GM21723 (cell line): ENCODE results near the gene RGS11.
"Not testable (repeated sequence)": the region's sequence is repeated elsewhere in the genome, so short reads cannot be mapped to it uniquely, and the experiment has no call there.

Experiments used
- ATAC-seq: cut with Tn5 transposase; IDR thresholded peaks from one replicate; pipeline ENCODE4 v1.9.1; 2021; ENCODE audit warnings: mild to moderate bottlenecking, moderate library complexity; ENCODE audit not compliant: unreplicated experiment

Gene RGS11

DNA sequence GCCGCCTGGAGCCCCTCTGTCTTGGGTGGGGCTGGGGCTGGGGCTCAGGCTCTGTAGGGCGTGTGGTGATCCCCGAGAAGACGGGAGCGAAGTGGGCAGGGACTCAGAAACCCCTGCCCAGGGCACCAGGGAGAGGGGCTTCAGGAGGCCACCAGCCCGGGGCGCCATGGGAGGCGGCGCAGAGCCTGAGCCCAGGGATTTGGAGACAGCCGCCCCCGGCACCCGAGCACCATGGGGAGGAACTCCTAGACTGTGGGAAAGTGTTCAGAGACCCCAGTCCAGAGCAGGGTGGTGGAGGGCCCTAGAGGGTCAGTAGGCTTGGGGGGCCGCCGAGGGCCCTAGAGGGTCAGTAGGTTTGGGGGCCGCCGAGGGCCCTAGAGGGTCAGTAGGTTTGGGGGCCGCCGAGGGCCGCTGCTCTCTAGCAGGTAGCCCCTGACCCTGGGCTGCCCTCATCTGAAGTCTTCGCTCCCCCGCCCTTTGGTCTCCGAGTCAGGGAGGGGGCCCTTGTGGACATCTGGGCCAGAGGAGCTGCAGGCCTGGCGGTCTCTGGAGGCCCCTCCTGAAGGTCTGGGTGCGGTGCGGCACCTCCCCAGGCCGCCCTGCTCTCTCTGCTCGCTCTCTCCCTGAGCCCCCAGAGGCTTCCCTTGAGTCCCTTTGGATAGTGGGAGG lies 5.4 kb upstream of the RGS11 start:
- ATAC-seq = no peak

DNA sequence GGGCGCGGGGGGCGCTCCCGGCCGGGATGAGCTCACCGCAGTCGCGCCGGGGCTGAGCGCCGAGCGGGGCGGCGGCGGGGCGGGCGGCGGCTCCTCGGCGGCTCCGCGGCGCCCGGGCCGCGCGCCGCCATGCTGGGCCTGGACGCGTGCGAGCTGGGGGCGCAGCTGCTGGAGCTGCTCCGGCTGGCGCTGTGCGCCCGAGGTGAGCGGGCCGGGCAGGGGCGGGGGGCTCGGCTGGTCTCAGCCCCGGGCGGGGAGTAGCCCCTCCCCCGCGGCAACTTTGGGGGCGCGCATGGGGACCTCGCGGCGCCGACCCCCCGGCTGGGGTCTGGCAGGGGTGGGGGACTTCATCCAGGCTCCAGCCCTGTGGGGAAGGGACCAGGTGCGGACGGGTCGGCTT lies 4.8 kb upstream of the RGS11 start, which contains the start of gene ARHGDIG:
Gene ARHGDIG, plus strand, starts transcription at position 40 of the 400 bp plus-strand sequence. Its CDS starts 90 bp downstream, at position 130.
- ATAC-seq = no peak

DNA sequence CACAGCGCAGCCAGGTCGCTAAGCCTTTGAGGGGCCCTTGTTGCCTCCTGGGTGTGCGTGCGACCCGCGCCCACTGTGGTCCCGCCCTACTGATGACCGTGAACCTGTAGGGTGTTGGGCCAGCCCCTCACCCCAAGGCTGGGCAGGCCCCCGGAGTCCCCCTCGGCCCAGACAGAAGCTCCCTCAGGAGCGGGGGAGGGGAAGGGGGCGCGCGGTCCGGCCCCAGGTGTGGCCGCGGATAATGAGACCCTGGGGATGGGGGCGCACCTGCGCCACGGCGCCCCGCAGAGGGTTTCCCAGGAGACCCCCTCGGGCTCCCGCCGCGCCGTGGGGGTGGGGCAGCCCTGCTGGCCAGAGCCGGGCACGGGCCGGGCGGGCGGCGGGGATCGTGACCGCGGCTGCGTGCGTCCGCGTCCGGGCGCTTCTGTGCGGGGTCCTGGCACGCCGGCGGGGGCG lies 4.3 kb upstream of the RGS11 start:
- no peak for ATAC-seq

DNA sequence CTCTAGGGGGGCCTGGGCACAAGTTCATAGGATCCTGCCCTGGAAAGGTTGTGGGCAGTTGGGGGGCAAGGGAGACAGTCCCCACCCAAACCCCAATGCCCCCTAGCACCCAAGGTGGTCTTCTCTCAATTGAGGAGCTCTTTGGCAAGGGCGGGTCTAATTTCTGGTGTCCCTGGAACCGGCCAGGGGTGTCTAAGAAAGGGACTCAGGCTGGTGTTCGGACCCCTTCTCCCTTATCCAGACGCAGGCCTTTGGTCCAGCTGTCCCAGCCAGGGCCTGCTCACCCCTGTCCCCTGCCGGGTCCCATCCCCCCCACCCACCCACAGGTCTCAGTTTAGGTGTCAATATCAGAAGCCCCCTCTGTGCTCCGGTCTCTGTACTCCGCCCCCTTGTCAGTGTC lies 3.8 kb upstream of the RGS11 start:
- no peak for ATAC-seq

DNA sequence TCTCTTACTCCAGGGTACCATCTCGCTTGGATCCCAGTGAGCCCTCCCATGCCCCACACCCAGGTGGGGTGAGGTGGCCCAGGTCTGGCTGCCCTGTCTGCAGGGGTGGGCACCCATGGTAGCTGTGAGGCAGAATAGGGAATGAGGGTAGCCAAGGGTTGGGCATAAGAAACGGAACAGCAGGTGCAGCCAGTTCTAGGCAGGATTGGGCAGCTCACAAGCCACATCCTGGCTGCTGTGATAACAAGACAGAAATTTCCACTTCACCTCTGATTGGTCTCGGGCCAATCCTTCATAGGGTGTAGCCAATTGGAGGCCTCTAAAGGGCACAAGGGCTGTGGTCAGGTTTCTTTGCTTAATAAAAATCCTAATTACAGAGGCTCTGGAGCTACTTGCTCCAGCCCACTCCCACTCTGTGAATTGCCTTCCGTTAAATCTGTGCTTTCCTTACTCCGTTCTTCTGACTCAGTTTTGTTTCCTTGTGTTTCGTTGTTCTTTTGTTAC lies 3.2 kb upstream of the RGS11 start:
- ATAC-seq = no peak

DNA sequence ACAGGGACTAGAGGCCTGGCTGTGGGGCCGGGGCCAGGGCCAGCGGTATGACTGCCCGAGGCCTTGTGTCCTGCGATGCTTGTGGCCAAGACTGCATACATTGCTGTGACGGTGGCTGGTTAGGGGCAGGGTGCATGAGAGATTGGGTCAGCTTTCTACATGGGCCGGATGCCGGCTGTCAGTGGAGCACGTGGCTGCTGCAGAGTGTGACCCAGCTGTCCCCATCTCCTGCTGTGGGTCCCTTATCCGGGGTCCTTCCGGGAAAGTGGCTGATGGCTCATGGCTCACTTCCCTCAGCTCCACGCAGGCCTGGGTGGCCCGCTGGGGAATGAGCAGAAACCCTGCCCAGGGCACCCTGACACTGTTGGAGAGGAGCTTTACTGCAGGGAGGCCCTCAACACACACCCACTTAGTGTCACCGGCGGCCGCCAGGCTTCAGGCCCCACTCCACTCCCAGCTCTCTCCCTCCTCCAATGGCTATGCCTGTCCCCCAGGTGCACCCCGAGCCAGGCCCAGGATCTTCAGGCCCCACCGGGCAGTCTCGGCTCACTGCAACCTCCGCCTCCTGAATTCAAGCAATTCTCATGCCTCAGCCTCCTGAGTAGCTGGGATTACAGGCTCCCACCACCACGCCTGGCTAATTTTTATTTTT lies 808 bp upstream of the RGS11 start:
- no peak for ATAC-seq

DNA sequence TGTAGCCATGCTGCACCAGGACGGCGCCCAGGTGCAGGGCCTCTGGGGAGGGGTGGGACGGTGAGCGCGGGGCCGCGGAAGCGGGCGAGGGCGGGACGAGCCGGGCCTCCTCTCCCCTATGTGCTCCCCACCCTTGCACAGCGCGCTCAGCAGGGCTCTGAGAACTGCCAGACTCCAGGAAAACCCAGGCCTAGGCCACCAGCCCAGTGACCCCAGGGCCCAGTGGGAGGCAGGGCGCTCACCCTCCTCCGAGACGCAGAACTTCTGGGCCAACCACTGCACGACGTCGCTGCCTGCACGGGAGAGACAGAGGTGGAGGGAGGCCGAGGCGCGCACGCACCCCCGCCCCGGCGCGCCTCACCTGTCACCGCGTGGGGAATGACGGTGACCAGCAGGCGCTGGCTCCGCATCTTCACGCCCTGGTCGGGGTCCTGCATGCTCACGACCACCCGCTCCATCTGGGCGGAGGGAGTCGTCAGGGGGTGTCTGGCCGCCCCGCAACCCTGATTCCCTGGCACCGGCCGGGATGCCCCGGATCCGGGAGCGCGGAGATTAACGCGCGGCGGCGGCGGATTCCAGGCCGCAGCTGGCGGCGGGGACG lies 603 bp downstream of the RGS11 start:
- ATAC-seq = no peak

DNA sequence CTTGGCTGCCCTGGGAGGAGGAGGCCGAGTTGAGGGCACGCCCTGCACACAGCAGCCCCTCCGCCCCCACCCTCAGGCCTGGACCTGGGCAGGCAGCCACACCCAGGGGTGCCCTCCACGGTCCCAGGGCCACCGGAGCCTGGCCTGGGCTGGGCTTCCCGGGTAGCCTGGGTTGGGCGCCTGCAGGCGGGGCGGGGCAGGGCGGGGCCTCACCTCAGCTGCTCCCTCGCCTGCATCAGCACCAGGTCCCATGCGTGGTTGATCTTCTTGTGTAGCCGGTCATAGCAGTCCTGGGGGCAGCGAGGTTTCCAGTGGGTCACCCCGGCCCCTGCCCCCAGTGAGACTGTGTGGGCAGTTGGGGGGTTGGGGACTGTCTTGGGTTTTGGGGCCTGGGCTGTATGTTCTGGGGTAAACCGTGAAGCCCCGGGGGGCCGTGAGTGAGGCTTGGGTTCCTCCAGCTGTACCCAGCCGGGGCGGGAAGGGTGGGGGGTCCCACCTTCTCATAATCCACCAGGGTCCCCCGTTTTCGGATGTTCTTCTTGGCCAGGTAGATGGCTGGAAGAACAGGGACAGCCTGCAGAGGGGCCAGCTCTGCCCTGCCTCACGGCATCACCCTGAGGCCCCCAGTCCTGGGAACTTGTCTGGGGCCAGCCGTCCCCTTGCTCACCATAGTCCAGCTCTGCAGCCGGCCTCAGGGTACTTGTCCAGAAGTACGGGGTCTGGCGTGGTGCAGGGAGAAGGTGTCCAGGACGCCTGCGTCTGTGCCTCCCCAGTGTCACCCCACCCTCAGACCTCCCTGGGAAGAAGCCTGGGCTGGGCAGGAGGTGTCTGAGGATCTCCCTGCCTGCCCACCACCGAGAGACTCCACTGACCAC lies 2.0 kb downstream of the RGS11 start:
- no peak for ATAC-seq

DNA sequence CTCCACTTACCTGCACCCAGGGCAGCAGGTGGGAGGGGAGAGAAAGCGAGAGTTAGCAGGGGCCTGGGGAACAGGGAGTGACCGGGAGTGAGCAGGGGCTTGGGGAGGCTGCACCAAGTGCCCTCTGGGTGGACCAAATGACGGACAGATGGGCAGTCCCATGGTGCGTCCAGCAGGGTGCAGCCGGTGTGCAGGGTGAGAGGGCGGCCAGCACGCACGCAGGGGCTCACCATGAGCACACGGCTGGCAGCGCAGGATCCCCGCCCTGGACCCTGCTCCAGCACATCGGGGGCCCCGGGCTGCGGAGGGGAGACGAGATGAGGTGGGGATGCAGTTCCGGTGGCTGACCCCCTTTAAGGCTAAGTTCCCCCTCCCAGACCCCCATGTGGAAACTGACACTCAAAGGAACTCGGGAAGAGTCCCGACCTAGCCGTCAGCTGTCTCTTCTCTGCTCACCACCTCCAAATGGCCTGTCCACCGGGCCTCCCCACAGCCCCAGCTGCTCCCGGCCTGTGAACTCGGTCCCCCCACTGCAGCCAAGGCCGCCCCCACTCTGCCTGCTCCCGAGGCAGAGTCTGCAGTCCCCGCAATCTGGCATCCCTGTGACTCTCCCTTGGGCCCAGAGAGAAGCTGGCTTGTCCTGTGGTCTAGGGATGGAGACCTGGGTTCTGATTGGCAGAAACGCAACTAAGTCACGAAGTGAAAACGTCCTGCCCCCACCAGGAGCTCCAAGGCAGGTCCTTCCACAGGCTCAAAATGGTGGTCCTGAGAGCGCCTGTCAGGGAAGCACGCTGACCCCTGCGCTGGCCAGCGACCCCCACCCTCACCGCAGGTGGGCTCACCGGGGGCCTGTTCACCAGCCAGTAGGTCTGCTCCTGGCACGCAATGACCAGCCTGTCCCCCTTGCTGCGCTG lies 2.9 kb downstream of the RGS11 start:
- no peak for ATAC-seq

DNA sequence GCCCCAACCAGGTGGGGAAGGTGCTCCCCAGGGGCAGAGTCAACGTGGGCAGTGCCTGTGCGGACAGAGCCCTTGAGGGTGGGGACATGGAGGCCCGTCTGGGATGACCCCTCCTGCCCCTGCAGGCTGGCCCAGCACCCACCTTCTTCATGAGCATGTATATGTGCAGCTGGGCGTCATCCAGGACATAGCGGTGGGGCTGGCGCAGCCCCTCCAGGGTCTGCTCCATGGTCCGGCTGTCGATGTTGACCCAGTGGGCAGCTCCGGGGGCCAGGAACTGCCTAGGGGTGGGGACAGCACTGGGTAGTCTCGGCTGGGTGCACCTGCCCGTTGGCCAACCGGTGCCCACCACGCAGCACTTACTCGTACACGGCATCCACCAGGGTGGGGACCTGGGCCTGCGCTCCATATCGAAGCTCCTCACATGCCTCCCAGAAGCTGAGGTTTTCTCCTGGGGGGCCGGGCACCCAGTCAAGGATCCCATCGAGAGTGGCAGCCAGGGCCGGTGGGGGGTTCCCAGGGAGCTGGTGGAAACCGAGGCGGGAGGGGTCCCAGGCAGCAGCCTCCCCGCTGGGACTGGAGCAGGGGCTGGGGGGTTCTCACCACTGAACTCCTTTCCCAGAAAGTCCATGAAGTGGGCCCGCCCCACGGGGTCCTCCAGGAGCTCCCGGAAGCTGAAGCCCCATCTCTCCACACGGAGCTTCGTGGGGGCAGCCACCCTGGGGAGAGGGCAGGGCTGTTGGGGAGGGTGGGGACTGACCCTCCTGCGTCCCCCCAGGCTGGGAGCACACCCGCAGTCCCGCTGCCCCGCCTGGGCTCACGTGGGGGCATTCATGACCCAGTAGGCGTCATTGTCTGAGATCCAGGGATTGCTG lies 5.1 kb downstream of the RGS11 start:
- no peak for ATAC-seq

DNA sequence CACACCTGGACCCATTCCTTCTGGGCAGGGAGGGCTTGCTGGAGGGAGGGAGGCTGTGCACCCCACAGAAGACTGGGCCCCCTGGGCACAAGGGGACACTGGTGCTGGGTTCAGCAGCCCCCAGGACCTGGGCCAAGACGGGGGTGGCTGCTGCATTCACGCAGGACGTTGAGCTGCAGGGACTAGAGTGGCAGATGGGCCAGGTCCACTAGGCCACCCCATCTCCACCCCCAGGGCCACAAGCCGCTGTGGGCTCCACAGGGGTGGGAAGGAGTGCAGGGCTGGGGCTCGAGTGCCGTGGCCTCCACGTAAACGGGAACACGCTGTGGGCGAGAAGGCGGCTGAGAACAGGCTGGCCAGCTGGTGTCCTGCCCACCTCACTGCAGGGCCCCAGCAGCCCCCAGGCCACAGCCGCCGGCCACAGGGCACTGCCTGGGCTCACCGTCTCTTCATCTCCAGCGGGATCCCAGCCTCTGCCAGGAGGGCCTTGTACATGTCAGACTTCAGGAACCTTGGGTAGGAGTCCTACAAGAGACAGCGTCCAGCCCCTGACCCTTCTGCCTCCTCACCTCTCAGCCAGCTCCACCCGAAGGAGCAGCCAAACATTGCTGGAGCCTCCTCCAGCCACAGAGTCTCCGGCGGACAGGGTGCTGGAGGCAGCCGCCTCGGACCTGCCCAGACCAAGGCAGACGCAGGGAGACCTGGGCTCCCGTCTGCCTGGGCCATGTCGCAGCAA lies 6.5 kb downstream of the RGS11 start:
- ATAC-seq = no peak

DNA sequence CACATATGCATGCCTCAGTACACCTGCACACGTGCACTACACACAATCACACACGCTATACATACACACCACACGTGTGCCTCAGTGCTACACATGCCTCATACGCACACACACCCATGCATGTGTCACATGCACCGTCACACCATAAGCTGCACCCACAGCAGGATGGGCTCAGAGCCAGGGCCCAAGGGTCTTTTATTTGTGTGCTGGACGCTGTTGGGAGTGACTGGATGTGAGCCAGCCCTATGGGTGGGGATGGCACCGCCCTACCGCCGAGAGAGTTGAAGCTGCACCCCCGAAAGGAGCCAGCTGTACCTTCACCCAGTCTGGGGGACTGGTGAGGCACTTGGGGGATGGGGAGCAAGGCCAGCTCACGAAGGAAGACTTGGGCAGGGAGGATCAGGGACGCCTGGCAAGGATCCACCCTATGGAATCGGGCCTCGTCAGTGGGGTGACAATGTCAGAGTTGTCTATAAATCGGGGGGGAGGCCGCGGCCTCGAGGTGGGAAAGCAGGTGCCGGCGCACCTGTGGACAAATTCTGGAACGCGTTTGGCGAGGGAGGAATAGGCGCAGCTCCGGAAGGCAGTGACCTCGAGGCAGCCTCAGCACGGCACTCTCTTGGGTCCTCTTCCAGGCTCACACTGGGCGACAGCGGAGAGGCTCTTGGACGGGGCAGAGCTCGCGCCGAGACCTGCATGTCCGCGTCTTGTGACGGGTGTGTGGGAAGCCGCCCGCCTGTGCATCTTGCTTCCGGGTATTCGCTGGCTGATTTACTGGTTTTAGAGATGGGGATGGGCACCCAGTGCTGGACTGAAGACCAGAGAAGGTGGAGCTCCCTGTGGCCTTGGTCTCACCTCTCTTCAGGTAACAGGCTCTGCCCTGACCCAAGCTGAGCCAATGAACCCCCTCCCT lies 7.3 kb downstream of the RGS11 start:
- ATAC-seq = no peak

DNA sequence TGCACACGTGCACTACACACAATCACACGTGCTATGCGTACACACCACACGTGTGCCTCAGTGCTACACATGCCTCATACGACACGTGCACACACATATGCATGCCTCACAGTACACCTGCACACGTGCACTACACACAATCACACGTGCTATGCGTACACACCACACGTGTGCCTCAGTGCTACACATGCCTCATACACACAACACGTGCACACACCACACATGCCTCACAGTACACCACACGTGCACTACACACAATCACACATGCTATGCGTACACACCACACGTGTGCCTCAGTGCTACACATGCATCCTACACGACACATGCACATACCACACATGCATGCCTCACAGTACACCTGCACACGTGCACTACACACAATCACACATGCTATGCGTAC lies 8.2 kb downstream of the RGS11 start:
- ATAC-seq = not testable (repeated sequence)

DNA sequence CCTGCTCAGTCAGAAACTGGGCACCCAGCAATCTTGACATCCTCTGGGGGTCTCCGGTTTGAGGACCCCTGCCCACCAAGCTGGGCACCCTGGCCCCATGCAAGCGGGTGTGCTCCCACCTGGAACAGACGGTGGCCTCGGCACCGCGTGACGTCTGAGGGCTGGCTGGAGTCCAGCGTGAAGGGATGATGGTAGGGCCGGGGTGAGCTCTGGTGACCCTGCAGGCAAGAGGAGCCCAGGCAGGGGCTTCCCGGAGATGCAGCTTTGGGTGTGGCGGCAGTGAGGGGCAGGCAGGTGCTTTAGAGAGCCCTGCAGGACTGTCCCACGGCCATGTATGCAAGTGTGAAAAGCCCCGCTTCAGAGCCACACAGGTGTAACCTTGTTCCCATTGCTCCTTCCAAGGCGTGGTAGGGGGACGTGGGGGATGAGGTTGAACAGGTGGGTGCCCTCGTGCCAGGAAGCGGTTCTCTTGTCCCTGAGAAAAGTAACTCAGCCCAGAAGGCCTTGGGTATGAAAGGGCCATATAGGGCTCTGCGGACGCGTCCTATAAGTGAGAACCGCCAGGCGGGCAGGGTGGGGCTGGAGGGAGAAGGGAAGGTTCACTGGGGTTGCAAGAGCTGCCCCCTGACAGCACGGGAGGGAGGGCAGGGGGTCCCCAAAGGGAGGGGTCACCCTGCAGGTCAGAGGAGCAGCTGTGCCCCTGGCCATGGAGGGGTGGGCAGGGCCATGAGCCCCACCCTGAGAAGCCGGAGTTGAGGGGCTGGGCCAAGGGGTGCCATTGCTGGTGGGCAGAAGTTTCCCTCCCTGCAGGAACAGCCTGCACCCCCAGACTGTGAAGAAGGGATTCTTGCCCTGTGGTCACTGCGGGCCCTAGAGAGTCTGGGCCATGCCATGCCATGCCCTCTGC lies 9.2 kb downstream of the RGS11 start:
- ATAC-seq = no peak

DNA sequence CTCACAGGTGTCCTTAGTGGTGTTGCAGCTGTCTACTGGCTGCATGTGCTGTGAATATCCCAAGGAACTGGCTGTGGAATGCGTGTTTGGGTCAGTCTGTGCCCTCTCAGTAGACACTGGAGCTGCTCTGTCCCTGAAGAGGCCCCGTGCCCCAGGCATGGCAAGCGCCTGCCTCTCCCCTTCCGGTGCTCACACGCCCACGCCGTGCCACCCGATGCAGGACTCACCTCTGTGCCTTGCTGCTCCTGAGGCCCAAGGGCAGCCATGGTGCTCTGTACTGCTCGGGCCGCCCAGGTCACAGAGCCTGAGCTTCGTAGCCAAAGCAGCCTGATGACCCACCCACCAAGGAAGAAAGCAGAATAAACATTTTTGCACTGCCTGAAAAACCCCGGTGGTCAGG lies 10.0 kb downstream of the RGS11 start:
- ATAC-seq = no peak

DNA sequence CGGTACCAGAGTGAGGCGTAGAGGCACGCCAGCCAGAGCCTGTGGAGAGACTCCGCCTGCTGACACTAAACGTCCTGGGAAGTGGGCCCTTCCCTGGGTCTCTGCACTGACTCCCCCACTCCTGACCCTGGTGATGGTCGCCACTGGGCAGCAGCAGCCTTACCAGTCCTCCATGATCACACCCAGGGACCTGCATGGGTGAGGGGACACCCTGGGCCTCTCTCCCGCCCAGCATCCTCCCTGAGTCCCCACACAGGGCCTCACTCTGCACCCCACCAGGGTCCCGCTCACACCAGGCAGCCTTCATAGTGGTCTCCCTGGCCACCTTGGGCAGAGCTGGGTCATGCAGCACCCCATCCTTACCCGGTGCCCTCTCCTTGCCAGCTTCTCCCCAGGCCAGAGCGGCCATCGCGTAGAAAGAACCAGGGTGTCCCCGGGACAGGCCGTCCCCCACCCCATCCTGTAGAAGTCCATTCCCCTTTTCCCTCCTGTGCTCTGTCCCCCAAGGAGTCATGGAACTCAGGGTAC lies 10.7 kb downstream of the RGS11 start:
- no peak for ATAC-seq
